ENCODE results near the gene CDKN2AIPNL. TPM values are rescaled to one million over a fixed set of nuclear protein-coding genes. Genes with fewer than 3 reads are reported as not detected.

Gene CDKN2AIPNL
- polyA plus RNA-seq, 1 of the 3 experiments (the other 2 are of a cell fraction): 23.3 TPM

GRCh38 chr5:134426361-134426760 lies 14.7 kb upstream of the CDKN2AIPNL start:
- ChIA-PET POLR2A (interaction anchor here (0.6 kb wide), 1 partner anchor 59 kb away, joined by 5 read pairs; no protein-coding TSS in a partner anchor), CTCF (interaction anchor here (0.8 kb wide), 1 partner anchor 15 kb away, joined by 6 read pairs; the partner anchor contains the start of gene CDKN2AIPNL)
- Histone ChIP-seq H3K4me1 (ENCODE audit: control insufficient read depth in 1 of 2, insufficient read depth in 2 of 2, low read depth in 1 of 2, low read length in 1 of 2) (peaks cover 0 to 4% of the 10 kb centered on the region in 2 experiments; a peak in 1 of 4 replicates), H3F3A (replicated peaks; ENCODE audit: insufficient read depth) (no peaks in the 10 kb centered on the region), H3K4me2 (no peak overlapping the region), H3K9me2 (no peaks in the 10 kb centered on the region), H4K20me1 (ENCODE audit: insufficient read depth) (no peaks in the 10 kb centered on the region), H3K27ac (ENCODE audit: low read depth in 2 of 2, low read length in 1 of 2) (no peak overlapping the region), H3K9me3 (no peaks in the 10 kb centered on the region), H3K9ac (no peak overlapping the region), H3K79me2 (ENCODE audit: insufficient read depth) (no peaks in the 10 kb centered on the region), H3K4me3 (ENCODE audit: low read depth in 2 of 2, low read length in 1 of 2) (no peak overlapping the region), H3K36me3 (replicated peaks in 1 of 2; ENCODE audit: control insufficient read depth in 1 of 2, insufficient read depth in 2 of 2, low read length in 1 of 2) (no peaks in the 10 kb centered on the region), H2AFZ (ENCODE audit: low read depth) (no peak overlapping the region), H3K27me3 (ENCODE audit: insufficient read depth) (no peaks in the 10 kb centered on the region)
- no peak for DNase-seq
- no peak for TF ChIP-seq TCF12 (IDR thresholded peaks at IDR 0.05)
- no peak for TF ChIP-seq GABPA (IDR thresholded peaks at IDR 0.05; ENCODE audit: low read depth)
- TF ChIP-seq CTCF (IDR thresholded peaks at IDR 0.05): no peak
- no peak for TF ChIP-seq USF1 (IDR thresholded peaks at IDR 0.05; ENCODE audit: borderline replicate concordance, low read depth)
- WGBS (ENCODE audit: low lambda C conversion rate): 93% methylated on average over 7 of the region's 7 CpGs

- H3K79me2 ChIP-seq (ENCODE audit: insufficient read depth): no peaks in the 10 kb centered on the region
- no peaks in the 10 kb centered on the region for H3K36me3 ChIP-seq (replicated peaks in 1 of 2; ENCODE audit: control insufficient read depth in 1 of 2, insufficient read depth in 2 of 2, low read length in 1 of 2)
- H3K27ac ChIP-seq (ENCODE audit: low read depth in 2 of 2, low read length in 1 of 2): no peak overlapping the region
- no peaks in the 10 kb centered on the region for H3K27me3 ChIP-seq (ENCODE audit: insufficient read depth)
- no peaks in the 10 kb centered on the region for H4K20me1 ChIP-seq (ENCODE audit: insufficient read depth)
- no peaks in the 10 kb centered on the region for H3K9me2 ChIP-seq
- no peak overlapping the region for H3K4me3 ChIP-seq (ENCODE audit: low read depth in 2 of 2, low read length in 1 of 2)
- TF ChIP-seq JUND (IDR thresholded peaks at IDR 0.05) (no peak), CTCF (IDR thresholded peaks at IDR 0.05) (no peak), EP300 (IDR thresholded peaks at IDR 0.05; ENCODE audit: borderline replicate concordance in 1 of 2, low read depth in 1 of 2, low read length in 1 of 2) (no peak), RCOR1 (IDR thresholded peaks at IDR 0.05; ENCODE audit: low read length) (no peak), RFX5 (IDR thresholded peaks at IDR 0.05; ENCODE audit: low read length) (no peak), MAX (IDR thresholded peaks at IDR 0.05; ENCODE audit: low read depth) (no peak), REST (IDR thresholded peaks at IDR 0.05; ENCODE audit: low read depth, low read length) (no peak), RAD21 (IDR thresholded peaks at IDR 0.05; ENCODE audit: low read length) (no peak), GABPA (IDR thresholded peaks at IDR 0.05; ENCODE audit: low read depth) (no peak), EZH2phosphoT487 (IDR thresholded peaks at IDR 0.05; ENCODE audit: borderline replicate concordance, low read depth) (no peak), MEF2A (IDR thresholded peaks at IDR 0.05; ENCODE audit: borderline replicate concordance, low read depth) (no peak), NRF1 (IDR thresholded peaks at IDR 0.05; ENCODE audit: low read depth, low read length) (no peak), POLR2AphosphoS5 (IDR thresholded peaks at IDR 0.05; ENCODE audit: low read depth, low read length) (no peak), TCF12 (IDR thresholded peaks at IDR 0.05) (no peak), MXI1 (IDR thresholded peaks at IDR 0.05; ENCODE audit: low read depth, low read length) (no peak), TAF1 (IDR thresholded peaks at IDR 0.05; ENCODE audit: borderline replicate concordance, low read depth, low read length) (no peak), PBX3 (IDR thresholded peaks at IDR 0.05) (no peak)
- H3K9me3 ChIP-seq: no peaks in the 10 kb centered on the region
- H3K4me1 ChIP-seq (ENCODE audit: control insufficient read depth in 1 of 2, insufficient read depth in 2 of 2, low read depth in 1 of 2, low read length in 1 of 2): no peaks in the 10 kb centered on the region
- no peak for DNase-seq
- POLR2A ChIA-PET: no interaction called here
- H3K4me2 ChIP-seq: no peak overlapping the region
- no peaks in the 10 kb centered on the region for H3F3A ChIP-seq (replicated peaks; ENCODE audit: insufficient read depth)
- CTCF ChIA-PET: no interaction called here
- no peak overlapping the region for H3K9ac ChIP-seq
- WGBS (ENCODE audit: low lambda C conversion rate): 91% methylated on average over 2 of the region's 2 CpGs
- no peak overlapping the region for H2AFZ ChIP-seq (ENCODE audit: low read depth)
Measured at GRCh38 chr5:134423376-134423775, 11.7 kb upstream of the CDKN2AIPNL start.

All from SK-N-SH (cell line).